ACC112 (cell line): Measurements from ENCODE around the gene DNAH10.
"Not testable (repeated sequence)": the region's sequence is repeated elsewhere in the genome, so short reads cannot be mapped to it uniquely, and the experiment has no call there.

ENCODE experiments used
- H2AFZ ChIP-seq: fragments of 200-600 bp; sonication (generic); one replicate; pipeline ENCODE4 v1.6.0; 2017; ENCODE audit warnings: antibody characterized with exemption, low read length; ENCODE audit not compliant: unreplicated experiment
- H3K27ac ChIP-seq: fragments of 200-600 bp; sonication (generic); 2 replicates; pipeline ENCODE4 v1.5.1; 2014; ENCODE audit warnings: low read depth, mild to moderate bottlenecking, antibody characterized with exemption, low read length, moderate library complexity
- H3K27me3 ChIP-seq: fragments of 200-600 bp; sonication (generic); 2 replicates; pipeline ENCODE4 v1.6.1; 2014; ENCODE audit warnings: mild to moderate bottlenecking, antibody characterized with exemption, low read length, moderate library complexity, mixed read lengths; ENCODE audit not compliant: insufficient read depth
- H3K36me3 ChIP-seq: fragments of 200-600 bp; sonication (generic); 2 replicates; pipeline ENCODE4 v1.6.1; 2016; ENCODE audit warnings: mild to moderate bottlenecking, antibody characterized with exemption, low read length, moderate library complexity, mixed read lengths; ENCODE audit not compliant: insufficient read depth
- H3K4me1 ChIP-seq: fragments of 200-600 bp; sonication (generic); one replicate; pipeline ENCODE4 v1.6.1; 2016; ENCODE audit warnings: low read length, mixed read lengths; ENCODE audit not compliant: insufficient read depth, unreplicated experiment, control insufficient read depth
- H3K4me3 ChIP-seq: fragments of 200-600 bp; sonication (generic); 2 replicates; pipeline ENCODE4 v1.5.1; 2014; ENCODE audit warnings: mild to moderate bottlenecking, low read depth, low read length
- H3K79me2 ChIP-seq: fragments of 200-600 bp; sonication (generic); one replicate; pipeline ENCODE4 v1.6.0; 2016; ENCODE audit warnings: low read length; ENCODE audit not compliant: control insufficient read depth, unreplicated experiment, insufficient read depth

The DNAH10 gene

DNA sequence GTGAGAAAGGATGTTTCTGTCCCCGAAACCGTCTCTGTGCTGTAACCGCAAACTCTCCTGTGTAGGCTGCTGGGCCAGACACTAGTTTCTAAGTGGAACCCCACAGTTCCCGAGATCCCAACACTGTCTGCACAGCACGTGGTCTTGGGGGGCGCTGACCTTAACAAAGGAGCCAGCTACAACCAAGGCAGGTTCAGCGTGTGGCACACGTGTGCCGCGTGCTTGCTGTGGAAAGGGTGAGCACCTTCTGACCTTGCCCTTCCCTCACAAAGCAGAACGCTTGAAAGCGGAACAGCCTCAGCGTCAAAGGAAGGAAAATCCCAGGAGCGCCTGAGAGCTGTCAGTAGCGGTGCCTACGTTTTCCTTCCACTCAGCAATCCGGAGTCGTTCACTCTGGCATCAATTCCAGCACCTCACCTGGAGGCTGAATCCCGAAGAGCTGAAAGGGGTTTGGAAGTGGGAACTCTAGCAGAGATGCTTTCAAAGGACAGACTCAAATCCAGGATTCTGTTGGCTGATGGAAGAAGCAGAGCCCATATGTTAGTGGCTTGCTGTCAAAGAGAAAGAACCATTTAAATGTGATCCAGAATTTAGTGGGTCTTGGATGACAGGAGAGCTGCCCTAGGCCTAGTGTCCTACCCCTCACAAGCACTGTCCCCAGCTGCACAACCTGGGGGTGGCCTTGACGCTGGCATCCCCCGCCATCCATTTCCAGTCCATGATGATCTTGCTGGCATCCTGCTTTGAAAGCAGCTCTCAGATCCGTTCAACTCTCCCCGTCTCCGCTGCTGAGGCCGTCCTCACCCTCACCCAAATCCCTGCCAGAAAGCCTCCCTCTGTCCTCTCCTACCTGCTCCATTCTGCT, 183.4 kb downstream of the DNAH10 start:
- peaks cover 12% of the 10 kb centered on the region; the same call in 1 of the 2 replicates for H3K36me3 ChIP-seq
- H3K27me3 ChIP-seq: no peaks in the 10 kb centered on the region

DNA sequence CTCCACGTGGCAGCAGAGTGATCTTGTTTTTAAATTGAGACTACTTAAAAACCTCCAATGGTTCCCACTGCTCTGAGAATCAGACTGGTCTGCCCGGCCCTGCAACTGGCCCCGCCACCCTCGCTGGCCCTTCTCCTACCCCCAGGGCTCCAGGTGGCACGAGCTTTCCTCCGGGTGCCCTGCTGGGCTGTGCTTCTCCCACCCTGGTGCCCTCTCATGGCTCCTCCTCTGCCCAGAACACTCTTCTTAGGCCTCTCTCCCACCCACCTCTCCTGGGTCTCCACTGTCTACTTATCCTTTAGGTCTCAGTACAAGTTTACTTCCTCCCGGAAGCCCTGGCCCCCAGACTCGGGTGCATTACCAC, 184.0 kb downstream of the DNAH10 start:
- no peaks in the 10 kb centered on the region for H3K27me3 ChIP-seq
- no peaks in the 10 kb centered on the region for H3K79me2 ChIP-seq
- no peak overlapping the region for H3K4me3 ChIP-seq
- peaks cover 28% of the 10 kb centered on the region for H3K4me1 ChIP-seq
- no peak overlapping the region for H2AFZ ChIP-seq
- peaks cover 8% of the 10 kb centered on the region; the same call in 1 of the 2 replicates for H3K36me3 ChIP-seq
- H3K27ac ChIP-seq: no peak overlapping the region

More for the DNA sequence above, 183.4 kb downstream of the DNAH10 start:
- no peak overlapping the region for H3K4me3 ChIP-seq
- no peak overlapping the region for H3K27ac ChIP-seq
- peaks cover 28% of the 10 kb centered on the region for H3K4me1 ChIP-seq
- H2AFZ ChIP-seq: no peak overlapping the region
- no peaks in the 10 kb centered on the region for H3K79me2 ChIP-seq

DNA sequence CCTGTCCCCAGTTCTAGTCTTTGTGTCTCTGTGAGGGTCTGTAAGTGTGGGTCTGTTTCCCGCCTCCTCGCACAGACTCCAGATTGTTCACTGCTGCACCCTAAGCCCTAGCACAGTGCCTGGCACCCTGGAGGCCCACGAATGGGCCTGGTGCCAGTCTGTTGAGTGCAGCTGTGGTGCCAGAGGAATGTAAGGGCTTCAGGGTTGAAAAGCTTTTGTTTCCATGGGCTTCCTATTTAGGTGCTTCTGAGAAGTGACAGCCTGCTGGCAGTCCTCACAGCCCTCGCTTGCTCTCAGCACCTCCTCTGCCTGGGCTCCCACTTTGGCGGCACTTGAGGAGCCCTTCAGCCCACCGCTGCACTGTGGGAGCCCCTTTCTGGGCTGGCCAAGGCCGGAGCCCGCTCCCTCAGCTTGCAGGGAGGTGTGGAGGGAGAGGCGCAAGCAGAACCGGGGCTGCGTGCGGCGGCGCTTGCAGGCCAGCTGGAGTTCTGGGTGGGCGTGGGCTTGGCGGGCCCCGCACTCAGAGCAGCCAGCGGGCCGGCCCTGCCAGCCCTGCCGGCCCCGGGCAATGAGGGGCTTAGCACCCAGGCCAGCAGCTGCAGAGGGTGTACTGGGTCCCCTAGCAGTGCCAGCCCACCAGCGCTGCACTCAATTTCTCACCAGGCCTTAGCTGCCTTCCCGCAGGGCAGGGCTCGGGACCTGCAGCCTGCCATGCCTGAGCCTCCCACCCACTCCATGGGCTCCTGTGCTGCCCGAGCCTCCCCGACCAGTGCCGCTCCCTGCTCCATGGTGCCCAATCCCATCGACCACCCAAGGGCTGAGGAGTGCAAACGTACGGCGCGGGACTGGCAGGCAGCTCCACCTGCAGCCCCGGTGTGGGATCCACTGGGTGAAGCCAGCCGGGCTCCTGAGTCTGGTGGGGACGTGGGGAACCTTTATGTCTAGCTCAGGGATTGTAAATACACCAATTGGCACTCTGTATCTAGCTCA, 184.7 kb downstream of the DNAH10 start:
- H3K27ac ChIP-seq, H3K79me2 ChIP-seq, H3K36me3 ChIP-seq, H3K27me3 ChIP-seq, H3K4me3 ChIP-seq, H2AFZ ChIP-seq: not testable (repeated sequence)
- H3K4me1 ChIP-seq: peaks cover 27% of the 10 kb centered on the region

DNA sequence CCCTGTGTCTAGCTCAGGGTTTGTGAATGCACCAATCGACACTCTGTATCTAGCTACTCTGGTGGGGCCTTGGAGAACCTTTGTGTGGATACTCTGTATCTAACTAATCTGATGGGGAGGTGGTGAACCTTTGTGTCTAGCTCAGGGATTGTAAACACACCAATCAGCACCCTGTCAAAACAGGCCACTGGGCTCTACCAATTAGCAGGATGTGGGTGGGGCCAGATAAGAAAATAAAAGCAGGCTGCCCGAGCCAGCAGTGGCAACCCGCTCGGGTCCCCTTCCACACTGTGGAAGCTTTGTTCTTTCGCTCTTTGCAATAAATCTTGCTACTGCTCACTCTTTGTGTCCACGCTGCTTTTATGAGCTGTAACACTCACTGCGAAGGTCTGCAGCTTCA, 185.4 kb downstream of the DNAH10 start:
- H3K4me1 ChIP-seq: peaks cover 29% of the 10 kb centered on the region
- not testable (repeated sequence) for H3K27ac ChIP-seq, H3K79me2 ChIP-seq, H3K36me3 ChIP-seq, H3K4me3 ChIP-seq, H2AFZ ChIP-seq, H3K27me3 ChIP-seq

GRCh38 chr12:123948401-123948795, 186.3 kb downstream of the DNAH10 start:
- no peaks in the 10 kb centered on the region for H3K36me3 ChIP-seq
- no peaks in the 10 kb centered on the region for H3K79me2 ChIP-seq
- H2AFZ ChIP-seq: no peak overlapping the region
- H3K27ac ChIP-seq: no peak overlapping the region
- no peak overlapping the region for H3K4me3 ChIP-seq
- peaks cover 21% of the 10 kb centered on the region for H3K4me1 ChIP-seq
- H3K27me3 ChIP-seq: no peaks in the 10 kb centered on the region

DNA sequence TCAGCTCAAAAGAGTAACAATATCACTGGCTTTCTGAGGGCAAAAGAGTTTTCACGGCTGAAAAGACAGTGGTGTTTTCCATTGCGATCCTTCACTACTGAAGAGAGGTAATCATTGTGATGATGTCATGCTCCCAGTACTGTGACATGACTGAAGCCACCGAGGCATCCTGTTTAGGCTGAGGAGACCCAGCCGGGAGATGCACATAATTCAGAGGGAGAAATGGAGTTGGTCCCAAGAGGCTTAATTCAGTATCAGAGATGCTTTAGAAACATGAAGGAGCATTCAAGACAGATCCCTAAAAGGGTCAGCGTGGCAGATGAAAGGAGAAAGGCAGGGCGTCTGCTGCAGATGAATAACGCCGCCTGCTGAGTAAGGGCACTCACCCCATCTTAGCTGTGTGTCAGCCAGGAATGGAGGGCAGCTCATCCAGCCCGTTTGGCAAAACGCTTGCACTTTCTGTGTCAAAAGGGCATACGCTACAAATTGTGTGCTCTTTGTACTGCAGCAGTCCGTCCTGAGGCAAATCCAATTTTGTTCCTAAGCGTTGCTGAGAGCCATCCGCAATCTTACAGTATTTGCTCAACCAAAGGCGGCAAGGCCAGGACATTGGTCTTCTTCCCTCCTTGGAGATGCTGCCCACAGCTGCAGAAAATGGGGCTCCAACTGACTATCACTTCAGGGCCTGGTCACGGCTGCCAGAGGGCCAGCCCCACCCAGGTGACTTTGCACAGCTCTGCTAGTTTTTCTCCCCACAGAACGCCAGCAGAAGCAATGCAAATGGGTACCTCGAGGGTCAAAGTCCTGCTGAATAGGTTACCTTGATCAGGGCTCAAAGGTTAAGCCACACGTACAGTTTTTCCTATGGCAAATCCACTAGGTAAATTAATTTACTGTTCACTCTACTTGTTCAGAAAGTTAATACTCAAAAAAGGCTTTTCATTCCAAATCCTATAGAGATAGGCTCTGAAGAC, 187.0 kb downstream of the DNAH10 start:
- no peak overlapping the region for H2AFZ ChIP-seq
- peaks cover 15% of the 10 kb centered on the region for H3K4me1 ChIP-seq
- H3K79me2 ChIP-seq: no peaks in the 10 kb centered on the region
- H3K36me3 ChIP-seq: no peaks in the 10 kb centered on the region
- H3K27me3 ChIP-seq: no peaks in the 10 kb centered on the region
- no peak overlapping the region for H3K4me3 ChIP-seq
- H3K27ac ChIP-seq: no peak overlapping the region

DNA sequence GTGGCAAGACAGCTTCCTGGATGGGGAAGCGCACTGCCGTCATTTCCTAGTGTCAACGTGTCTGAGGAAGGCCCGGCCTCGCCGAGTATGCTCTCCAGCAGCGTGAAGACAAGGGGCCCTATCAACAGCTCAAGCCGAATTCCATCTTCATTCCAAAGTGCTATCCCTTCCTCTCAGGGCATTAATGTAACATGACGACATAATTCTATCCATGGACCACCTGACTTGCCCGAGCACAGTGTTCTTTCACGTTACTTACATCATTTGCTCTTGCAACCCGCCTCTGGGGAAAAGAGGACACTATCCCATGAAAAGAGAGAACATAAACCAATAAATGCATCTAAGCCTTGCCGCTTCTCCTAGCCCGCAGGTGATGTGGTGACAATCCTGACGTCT, 187.7 kb downstream of the DNAH10 start:
- H3K27me3 ChIP-seq: no peaks in the 10 kb centered on the region
- no peak overlapping the region for H3K27ac ChIP-seq
- peaks cover 13% of the 10 kb centered on the region for H3K4me1 ChIP-seq
- H3K4me3 ChIP-seq: no peak overlapping the region
- no peak overlapping the region for H2AFZ ChIP-seq
- H3K79me2 ChIP-seq: no peaks in the 10 kb centered on the region
- H3K36me3 ChIP-seq: no peaks in the 10 kb centered on the region

DNA sequence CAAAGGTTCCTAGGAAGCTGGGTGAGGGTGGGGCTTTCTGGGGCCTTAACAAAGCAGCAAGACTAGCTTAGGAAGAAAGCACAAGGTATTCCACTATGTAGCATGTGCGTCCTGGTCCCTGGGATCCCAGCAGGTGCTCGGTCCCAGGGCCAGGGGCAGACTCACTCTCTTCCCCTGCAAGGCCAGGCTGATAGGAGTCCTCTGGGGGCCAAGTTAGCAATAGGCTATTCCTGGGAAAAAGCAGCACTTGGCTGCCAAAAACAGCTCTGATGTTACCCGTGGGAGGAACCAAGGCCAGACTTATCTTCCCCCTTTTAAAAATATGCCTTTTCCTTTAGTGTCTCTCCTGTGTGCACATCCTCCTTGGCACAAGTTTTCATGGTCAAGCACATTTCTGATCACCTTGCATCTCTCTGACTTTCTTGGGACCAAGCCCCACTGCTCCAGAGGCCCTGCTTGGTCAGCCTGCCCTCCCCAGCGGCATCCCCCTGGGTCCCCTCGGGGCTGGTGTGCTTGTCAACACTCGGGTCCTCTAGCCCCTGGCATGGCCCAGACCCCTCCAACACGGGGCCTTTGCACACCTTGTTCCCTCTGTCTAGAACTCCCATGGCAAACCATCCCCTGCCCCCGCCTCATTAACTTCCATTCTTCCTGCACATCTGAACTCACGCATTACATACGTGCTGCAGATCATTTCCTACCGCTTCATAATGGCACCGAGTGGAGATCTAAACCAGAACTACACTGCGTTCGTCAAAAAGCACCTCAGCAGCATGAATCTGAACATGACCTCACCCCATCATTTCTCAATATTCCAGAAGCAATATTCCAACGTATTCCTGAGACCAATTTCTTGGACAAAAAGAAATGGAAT, 188.6 kb downstream of the DNAH10 start:
- Histone ChIP-seq H3K36me3 (no peaks in the 10 kb centered on the region), H3K4me1 (peaks cover 13% of the 10 kb centered on the region), H3K79me2 (no peaks in the 10 kb centered on the region), H3K27me3 (no peaks in the 10 kb centered on the region), H3K4me3 (no peak overlapping the region), H2AFZ (no peak overlapping the region), H3K27ac (no peak overlapping the region)

DNA sequence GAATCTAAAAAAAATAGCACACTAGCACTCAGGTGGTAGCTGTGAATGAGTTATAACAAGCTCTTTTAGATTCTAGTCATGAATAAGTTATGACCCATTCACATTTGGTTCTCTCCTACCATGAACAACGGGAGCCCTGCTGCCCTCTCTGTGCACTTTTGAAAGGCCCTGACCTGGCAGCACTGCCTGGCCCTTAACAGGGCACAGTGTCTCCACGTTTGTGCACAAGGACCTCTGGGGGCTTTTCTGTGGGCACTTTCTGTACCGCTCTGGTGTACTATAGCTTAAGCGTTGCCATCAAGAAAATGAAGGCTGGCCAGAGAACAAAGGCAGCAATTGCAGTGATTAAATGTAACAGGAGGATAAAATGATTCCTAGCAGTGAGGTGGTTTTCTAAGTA, 189.4 kb downstream of the DNAH10 start:
- no peak overlapping the region for H2AFZ ChIP-seq
- H3K79me2 ChIP-seq: no peaks in the 10 kb centered on the region
- peaks cover 13% of the 10 kb centered on the region for H3K4me1 ChIP-seq
- H3K27ac ChIP-seq: no peak overlapping the region
- H3K27me3 ChIP-seq: no peaks in the 10 kb centered on the region
- no peak overlapping the region for H3K4me3 ChIP-seq
- no peaks in the 10 kb centered on the region for H3K36me3 ChIP-seq
